Activated CD4-positive, alpha-beta T cell treated with anti-CD3 and anti-CD28 coated beads, Interleukin-2, amount 50 U/mL, for 4 hours (primary cell): Measurements from ENCODE around the gene AKR1B1.

ENCODE experiments used
- DNase-seq, 2 experiments: peaks; one replicate each; pipeline ENCODE4 v3.0.0-alpha.2; 2020

The AKR1B1 gene

GRCh38 chr7:134407311-134407710 is 51.6 kb downstream of the AKR1B1 start:
- DNase-seq = no peak

DNA sequence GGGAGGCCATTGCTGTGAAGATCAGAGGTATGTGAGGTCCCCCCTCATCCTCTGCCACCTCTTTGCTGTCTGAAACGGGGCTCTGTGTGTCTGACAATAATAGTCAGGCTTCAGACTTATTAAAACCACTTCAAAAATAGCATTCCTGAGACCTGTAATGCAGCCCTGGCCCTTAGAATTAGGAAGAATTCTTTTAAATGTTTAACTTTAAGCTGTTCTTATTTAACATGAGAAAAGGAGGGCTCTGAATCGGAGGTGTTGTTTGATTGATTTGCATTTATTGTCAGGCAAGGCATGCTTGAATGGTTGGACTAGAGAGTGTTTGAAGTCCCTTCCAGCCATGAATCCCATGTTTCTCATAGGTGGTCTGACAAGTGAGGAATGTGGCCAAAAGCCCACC is 52.5 kb downstream of the AKR1B1 start:
- DNase-seq = no peak

DNA sequence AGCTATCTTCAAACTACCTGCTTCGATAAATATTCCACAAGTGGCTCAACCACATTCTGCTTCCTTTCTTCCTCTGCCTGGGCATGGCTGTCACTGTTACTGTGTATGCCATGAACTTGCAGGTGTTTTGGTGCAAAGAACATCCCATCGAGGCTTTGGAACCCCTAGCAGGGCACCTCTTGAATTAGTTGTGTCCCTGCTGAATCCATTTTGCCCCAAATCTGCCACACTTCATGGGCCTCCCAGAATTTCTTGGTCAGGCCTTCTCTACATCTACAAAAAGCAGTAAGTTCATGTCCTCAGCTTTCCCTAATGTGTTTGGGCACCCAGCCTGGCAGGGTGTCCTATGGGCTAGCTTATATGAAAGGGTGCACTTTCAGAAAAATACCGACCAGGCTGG is 53.6 kb downstream of the AKR1B1 start:
- DNase-seq = no peak

DNA sequence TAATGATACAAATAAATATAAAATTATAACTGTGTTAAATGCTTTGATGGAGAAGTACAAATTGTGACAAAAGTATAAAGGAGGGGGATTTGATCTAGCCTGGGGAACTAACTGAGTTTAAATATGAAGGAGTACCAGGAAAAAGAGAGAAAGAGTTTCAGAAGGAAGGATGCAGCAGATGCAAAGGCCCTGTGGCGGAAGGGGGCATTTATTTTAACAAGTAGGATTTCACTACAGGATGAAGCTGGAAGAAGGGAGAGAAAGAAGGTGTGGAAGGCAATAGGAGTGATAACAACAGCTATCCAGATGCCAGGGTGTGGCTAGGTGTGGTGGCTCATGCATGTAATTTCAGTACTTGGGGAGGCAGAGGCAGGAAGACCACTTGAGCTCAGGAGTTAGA is 55.8 kb downstream of the AKR1B1 start:
- no peak for DNase-seq

DNA sequence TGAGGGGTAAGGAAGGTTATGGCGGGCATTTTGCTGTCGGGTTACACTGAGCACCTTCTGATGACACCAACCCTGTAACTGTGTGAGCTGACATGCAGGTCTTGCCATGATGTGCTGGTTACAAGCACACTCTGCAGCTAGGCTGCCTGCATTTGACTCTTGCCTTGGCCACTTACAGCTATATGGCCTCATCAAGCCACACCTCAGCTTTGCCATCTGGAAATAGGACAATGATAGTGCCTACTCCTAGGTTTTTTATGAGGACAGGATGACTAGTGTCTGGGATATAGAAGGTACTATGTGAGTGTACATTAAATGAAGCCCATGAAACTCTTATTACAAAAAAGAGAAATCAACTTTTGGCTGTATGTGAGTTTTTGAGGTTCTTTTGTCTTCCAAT is 58.0 kb downstream of the AKR1B1 start:
- no peak for DNase-seq

- DNase-seq = no peak
These were observed 62.9 kb downstream of the AKR1B1 start for GRCh38 chr7:134396031-134396430.

DNA sequence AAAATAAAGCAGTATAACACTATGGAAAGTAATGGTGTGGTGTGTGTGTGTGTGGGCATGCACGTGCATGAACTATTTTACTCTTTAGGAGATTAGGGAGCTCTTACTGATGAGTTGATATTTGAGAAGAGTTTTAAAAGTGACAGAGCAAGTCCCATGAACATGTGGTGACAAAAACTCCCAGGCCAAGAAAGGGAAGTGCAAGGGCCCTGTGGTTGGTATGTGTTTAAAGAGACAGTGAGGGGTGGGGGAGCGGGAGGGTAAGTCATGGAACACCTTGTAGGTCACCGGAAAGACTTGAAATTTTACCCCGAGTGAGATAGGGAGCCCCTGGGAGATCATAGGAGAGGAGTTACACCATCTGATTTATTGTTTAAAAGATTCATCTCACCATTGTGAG is 63.3 kb downstream of the AKR1B1 start:
- DNase-seq = no peak

GRCh38 chr7:134394056-134394455 is 64.8 kb downstream of the AKR1B1 start:
- no peak for DNase-seq
